Endothelial cell of hepatic sinusoid (primary cell): Measurements from ENCODE around the gene TNFAIP8L3.
"Not testable (repeated sequence)": the region's sequence is repeated elsewhere in the genome, so short reads cannot be mapped to it uniquely, and the experiment has no call there.

Experiments
- in situ Hi-C: cut with HindIII; loops from 2 replicates; pipeline ENCODE4 v1.10.0; 2017; ENCODE audit warnings: low sequenced_read_pairs

The TNFAIP8L3 gene

DNA sequence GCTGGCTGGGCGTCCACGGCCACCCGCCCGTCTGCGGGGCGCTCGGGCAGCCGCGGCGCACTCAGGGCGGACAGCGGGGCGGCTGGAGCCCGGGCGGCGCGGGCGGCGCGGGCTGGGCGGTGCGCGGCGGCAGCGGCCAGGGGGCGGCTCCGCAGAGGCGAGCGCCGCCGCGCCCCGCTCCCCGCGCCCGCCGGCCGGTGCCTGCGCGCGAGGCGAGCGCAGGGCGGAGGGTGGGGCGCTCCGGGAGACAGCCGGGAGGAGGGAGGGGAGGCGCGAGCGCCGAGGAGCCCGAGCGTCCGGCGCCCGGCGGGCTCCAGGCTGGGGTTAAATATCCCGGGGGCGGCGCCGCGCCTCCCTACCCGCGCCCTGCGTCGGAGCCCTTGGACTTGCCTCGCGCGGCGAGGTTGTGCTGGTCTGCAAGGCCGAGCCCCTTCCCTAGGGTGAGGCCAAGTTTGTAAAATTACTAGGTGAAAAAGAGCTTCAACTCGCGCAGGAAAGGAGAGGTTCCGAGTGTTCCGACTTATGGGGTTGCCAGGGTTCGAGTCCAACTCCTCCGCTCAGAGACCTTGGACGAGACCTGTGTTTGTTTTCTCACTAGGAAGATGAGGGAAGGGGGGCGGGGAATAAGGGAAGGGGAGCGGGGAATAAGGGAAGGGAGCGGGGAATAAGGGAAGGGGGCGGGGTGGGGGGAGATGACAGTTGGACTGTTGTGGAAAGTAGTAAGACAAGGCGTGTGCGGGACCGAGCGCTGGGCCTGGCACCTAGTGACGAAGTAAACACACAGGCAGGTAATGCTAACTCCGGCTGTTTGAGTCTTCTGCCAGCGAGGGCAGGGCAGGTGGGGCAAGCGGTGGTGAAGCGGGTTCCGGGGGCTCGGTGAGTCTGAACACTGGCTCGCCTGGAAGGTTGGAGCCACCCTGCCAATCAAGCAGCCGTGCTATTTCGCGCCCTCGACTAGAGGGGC lies at the start of gene TNFAIP8L3:
Gene TNFAIP8L3 (minus strand): TSS at position 301 of the 964 bp plus-strand sequence. CDS start 311 bp downstream, outside the sequence.
- in situ Hi-C loops, result no loop called here

DNA sequence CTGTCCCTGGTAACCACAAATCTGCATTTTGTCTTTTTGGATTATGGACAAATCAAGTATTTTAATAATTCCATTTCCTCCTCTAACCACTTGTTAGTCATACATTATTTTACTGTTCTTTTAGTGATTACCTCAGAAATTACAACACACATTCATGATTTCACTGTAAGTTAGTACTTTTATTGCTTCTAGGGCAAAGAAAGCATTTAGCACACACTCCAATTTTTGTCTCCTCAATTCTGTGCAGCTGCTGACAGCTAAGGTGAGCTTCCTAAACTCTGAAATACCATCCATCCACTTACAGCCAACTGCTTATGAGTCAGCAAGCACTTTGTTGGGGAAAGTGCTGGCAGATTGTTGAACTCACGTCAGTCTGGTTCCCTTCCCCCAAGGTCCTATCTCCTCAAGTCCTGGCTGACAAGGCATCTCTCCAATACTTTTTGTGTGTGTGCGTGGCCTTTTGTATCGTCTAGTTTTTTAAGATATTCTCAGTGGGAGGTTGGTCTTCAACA lies 49.4 kb upstream of the TNFAIP8L3 start:
- in situ Hi-C loops, result no loop called here

DNA sequence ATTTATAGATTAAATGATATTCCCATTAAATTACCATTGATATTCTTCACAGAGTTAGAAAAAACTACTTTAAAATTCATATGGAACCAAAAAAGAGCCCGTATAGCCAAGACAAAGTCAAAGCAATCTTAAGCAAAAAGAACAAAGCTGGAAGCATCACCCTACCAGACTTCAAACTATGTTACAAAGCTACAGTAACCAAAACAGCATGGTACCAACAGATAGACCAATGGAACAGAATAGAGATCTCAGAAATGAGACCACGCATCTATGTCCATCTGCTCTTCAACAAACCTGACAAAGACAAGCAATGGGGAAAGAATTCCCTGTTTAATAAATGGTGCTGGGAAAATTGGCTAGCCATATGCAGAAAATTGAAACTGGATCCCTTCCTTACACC lies 45.6 kb upstream of the TNFAIP8L3 start:
- in situ Hi-C loops, result not testable (repeated sequence)

DNA sequence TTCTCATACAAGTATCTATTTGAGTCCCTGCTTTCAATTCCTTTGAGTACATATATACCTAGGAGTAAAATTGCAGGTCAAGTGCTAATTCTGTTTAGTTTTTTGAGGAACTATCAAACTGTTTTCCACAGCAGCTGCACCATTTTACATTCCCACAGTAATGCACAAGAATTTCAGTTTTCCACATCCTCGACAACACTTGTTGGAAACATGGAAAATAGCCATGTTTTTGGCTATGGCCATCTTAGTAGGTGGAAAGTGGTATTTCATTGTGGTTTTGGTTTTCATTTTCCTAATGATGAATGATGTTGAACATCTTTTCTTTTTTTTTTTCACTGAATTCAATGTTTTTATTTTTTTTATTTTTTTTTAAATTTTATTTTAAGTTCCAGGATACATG lies 44.4 kb upstream of the TNFAIP8L3 start:
- in situ Hi-C loops, result loop anchor here (5.0 kb wide), 1 partner anchor 78 kb away; no protein-coding TSS in a partner anchor

DNA sequence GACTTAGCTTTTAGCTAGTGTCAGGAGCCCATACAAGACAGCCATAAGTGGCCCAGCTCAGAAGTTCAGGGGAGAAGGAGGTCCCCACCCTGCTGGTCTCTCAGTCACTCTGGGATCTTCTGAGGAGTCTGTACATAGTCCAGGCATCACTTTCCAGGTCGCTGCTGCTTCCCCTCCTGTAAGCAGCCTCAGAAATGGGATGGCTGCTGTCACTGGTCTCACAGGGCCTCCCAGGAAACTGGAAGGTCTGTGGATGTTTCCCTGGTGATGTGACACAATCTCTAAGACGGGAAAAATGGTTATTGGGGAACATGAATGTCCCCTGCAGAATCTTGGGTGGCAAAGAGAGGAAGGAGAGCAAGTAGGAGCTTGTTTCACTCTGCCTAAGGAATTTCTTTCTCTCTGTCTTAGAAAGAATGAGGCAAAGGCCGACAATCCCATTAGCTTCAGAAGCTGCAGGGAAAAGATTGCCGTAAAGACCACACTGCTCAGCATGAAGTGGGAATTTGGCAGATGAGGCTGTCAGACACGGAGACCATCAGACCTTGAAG lies 43.2 kb upstream of the TNFAIP8L3 start:
- in situ Hi-C loops, result loop anchor here (5.0 kb wide), 1 partner anchor 79 kb away; no protein-coding TSS in a partner anchor

DNA sequence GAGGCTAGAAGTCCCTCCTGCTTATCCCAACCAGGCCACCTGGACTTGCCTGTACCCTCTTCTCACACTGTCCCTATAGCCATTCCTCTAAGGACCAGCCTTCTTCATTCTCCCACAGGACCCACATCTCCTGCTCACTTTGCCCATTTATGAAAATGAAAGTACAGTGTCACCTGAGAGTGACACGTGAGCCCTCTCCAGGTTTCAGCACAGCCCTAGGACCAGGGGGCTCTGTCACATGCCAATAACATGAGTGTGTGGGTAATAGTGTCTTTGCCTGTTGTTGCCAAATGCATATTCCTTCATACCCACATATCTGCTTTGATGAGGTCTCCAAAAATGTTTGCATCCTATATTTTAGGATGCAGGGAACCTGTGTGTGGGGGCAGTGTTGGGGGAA lies 42.3 kb upstream of the TNFAIP8L3 start:
- in situ Hi-C loops, result loop anchor here (5.0 kb wide), 1 partner anchor 80 kb away; no protein-coding TSS in a partner anchor

DNA sequence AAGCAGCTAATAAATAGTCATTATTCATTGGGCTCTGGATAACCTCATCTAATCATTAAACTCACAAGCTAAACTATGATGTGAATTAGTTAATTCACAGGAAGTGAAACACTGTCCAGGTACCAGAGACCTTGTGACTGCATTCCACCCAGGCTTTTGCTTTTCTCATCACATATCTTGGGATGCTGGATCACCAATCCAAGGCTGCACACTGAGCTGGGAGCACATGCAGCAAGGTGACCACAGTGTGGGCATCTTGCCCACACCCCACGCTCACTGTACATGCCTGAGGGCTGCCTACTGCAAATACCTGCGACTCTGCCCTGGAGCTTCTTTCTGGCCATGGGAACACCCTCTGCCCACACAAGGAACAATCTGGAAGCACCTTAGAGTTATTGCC lies 40.6 kb upstream of the TNFAIP8L3 start:
- in situ Hi-C loops, result loop anchor here (5.0 kb wide), 1 partner anchor 82 kb away; no protein-coding TSS in a partner anchor

DNA sequence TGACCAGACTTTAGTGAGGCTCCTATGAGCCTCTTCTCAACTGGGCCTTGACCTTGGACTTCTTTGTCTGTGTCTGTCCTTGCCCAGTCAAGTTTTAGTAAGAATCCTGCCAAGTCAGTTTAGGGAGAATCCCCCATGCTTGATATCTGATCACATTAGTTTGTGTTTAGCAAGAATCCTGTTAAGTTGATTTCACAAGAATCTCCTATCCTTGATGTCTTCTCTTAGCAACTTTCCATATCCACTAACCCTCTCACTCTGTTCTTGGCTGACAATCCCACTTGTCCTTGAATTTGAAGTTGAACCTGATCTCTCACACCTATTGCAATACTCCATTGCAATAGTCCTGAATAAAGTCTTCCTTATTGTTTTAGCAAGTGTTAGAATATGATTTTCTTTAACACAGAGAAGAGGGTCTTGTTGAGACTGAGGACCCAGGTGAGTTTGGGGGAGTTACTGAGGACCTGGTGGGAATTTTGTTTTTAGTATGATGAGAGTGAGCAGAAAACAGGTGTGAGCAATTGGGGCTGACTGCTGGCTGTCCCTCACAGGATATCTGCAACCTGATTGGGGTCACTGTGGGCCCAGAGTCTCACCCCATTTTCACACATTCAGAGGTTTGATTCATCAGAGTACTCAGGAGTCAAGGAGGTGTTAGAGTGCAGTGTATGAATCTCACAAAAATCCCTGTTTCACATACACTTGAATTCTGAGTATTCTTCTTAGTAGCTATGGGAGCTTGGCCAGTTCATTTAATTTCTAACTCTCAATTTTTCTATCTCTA lies 39.9 kb upstream of the TNFAIP8L3 start:
- in situ Hi-C loops, result loop anchor here (5.0 kb wide), 1 partner anchor 83 kb away; no protein-coding TSS in a partner anchor

DNA sequence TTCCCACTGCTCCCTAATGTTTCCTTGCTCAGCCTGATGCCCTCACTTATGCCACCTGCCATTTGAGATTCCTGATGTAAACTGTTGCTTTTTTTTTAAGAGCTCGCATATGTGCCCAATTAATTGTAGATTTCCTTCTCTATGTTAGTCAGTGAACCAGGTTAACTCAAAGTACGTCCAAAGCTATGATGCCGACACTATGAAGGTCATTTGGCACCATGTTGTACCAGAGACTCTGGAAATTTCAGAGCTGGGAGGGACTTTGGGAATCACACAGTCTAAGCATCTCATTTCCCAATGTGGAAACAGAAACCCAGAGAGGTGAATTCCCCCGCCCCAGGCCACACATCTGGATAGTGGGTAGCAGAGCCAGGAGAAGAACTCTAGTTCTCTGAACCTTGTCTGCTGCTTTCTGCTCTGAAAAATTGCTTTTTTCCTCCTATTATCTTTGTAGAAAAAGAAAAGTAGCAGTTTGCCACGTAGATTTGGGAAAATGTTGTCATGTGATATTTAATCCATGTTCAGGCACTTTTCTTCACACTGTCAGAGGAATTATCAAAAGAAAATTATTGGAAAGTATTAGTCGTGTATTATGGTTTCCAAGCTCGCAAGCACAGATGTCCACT lies 38.5 kb upstream of the TNFAIP8L3 start:
- in situ Hi-C loops, result no loop called here

DNA sequence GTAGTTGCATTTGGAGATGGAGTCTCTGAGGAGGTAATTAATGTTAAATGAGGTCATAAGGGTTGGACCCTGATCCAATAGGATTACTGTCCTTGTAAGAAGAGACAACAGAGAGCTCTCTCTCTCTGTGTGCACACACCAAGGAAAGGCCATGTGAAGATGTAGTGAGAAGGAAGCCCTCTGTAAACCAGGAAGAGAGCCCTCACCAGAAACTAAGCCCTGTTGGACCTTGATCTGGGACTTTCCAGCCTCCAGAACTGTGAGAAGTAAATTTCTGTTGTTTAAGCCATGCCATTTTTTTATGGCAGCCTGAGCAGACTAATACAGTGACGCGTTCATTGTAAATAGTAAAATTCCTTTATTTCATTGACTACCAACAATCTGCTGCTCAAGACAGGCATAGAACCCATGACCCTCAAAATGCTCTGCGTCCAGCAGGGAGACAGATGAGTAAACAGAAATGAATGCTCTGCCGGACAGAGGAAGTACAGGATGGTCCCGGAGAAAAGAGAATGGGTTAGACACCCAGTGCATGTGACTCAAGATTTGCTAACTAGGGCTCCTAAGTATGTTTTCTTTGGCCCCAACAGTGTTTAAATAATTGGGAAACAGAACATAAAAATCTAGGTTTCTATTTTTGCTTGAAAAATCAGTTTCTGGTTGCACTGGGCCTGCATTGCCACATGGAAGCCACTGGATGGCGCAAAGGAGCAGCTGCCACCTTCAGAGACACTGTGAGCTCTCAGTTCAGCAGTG lies 37.9 kb upstream of the TNFAIP8L3 start:
- in situ Hi-C loops, result no loop called here

DNA sequence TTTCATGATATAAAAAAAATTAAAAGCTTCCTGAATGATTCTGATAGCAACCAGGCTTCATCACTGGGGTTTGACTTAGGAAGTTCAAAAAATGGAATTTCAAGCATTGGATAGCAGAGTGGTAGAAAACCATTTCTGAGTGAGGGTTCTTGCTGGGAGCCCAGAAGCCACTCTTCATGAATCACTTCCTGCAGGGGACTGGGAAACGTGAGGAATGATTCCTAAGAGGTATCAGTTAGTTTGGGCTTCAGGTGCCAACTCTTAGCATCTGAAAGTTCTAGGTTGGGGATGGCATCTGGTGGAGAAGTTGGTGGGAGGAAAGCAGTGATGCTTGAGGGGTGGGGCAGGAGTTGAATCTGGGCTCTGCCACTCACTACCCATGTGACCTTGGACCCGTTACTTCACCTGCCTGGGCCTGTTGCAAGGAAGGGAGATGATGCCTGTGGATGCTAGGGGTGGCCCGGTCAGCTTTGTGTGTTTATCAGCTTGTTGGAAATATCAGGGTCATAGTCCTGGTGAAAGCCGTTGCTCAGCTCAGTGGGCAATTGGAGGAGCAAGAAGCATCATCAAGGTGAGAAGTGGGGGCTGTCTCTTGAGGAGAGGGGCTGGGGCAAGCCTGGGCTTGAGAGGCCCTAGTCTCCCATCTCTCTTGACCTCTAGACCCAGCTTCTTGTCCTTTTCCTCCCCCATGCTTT lies 37.0 kb upstream of the TNFAIP8L3 start:
- in situ Hi-C loops, result no loop called here

DNA sequence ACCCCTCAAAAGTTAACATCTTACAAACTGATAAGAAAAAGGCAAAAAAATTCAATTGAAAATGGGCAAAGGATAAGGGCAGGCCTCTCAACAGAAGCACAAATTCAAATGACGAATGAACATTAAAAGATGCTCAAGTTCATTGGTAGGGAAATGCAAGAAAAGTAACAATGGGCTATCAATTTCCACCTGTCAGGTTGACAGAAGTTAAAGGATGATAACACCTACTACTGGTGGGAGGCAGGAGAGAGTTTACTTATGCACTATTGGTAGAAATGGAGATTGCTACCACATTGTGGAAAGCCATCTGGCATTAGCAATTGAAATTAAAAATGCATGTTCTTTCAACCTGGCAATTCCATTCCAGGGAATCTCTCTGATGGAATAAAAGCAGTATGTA lies 35.6 kb upstream of the TNFAIP8L3 start:
- in situ Hi-C loops, result no loop called here

DNA sequence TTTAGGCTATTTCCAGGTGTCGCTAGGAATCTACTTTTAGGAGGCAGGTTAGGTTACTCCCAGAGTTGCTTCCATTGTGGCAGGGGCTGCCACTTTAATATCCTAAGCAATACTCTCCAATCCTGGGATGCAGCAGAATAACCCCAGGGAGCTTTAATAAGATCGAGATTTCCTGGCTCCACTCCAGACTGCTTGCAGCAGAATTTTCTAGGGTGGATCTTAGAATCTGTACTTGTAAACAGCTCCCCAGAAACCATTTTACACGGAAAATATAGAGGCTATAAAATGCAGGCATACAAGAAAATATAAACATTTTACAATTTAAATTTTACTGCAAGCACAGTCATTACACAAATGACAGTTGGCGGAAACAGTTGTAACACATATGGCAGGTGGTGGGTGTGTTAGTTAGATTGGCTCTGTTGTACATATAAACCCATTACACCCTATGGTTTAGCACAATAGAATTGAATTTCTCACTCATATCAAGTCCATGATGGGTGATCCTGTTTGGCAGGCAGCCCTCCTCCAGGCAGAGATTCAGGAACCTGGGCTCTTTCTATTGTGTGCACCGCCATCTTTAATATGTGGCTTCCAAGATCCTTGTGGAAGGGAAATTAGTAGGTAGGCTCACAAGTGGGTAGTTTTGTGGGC lies 35.0 kb upstream of the TNFAIP8L3 start:
- in situ Hi-C loops, result no loop called here

DNA sequence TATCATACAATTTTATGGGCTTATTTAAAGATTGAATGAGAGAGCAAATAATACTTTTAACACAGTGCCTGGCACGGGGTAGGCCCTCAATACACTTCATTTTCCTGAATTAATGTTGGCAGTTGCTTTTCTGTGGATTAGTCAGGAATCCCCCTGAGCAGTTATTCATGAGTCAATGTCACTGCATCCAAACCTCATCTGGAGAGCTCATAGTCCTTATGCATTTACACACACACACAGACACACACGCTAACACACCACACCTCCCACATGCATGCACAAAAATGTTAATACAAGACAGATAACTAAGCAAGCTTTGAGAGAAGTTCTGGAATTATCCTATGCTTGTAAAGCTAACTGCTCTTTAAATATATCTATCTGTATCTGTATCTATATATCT lies 34.0 kb upstream of the TNFAIP8L3 start:
- in situ Hi-C loops, result no loop called here

DNA sequence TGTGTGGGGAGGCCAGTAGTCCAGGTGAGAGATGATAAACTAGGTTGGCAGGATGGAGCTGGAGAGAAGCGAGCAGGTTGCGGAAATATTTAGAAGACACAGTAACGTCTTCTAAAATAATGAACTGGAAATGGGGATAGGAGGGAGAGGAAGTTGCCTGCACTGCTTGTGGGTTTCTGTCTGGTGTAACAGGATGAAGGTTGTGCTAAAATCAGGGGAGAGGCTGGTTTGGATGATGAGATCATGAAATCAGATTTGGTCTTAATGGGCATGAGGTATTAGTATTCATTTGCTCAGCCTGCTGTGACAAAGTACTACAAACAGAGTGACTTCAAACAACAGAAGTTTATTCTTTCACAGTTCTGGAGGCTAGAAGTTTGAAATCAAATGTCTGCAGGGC lies 32.1 kb upstream of the TNFAIP8L3 start:
- in situ Hi-C loops, result no loop called here

DNA sequence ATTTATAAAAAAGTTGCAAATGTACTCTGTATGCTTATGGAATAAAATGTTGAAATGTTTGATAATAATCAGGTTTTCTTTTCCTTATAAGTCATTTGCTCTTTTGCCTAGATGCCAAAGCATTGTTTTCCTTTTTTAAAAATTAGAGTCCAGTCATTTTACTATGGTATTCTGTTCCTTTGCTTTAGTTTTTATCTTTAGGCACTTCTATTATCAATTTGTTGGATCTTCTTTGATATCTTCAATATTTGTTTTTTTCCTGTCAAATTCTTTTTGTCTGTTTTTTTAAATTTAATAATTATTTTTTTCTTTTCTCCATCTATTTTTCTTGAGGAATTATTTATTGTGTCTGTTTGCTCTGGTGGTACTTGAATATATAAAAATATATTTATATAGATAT lies 28.3 kb upstream of the TNFAIP8L3 start:
- in situ Hi-C loops, result not testable (repeated sequence)

DNA sequence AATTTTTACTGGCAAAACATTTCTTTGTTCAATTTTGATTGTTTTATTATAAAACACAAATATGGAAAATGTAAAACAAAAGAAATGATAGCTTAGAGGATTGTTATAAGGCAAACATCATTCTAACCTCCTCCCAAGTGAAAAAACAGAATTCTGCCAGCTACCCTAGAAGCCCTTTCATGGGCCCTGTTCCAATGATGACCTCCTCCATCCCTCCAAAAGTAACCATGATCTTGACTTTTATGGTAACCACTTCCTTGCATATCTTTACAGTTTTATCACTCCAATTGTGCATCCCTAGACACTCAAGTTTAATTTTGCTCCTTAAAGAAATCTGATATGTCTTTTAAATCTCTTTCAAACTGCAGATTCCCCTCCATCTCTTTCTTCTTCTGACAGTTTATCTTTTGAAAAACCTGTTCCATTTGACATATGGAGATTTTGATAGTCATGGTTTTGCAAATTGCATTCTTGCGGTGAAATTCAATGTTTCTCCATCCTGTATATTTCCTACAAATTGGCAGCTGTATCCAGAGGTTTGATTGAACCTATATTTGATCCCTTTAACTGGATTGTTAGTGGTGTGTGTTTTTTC lies 27.0 kb upstream of the TNFAIP8L3 start:
- in situ Hi-C loops, result no loop called here

DNA sequence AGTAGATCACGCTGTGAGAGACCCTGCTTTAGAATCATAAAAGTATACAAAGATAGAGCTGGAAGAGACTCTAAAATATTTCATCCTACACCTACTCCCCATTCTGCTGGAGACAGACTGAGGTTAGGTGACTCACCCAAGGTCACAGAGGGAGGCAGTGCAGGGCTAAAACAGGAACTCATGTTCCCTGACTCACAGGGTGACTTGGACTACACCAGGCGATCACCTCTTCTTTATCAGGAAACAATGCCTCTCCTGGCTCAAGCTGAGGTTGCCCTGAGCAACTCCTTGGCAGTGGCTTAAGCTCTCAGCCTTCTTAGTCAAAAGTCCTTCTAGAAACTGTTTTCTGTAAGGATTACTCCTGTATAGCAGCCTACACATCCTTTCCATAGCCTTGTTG lies 26.4 kb upstream of the TNFAIP8L3 start:
- in situ Hi-C loops, result no loop called here
